ENCODE measurements around the gene CREM. TPM values are rescaled to one million over a fixed set of nuclear protein-coding genes. Genes with fewer than 3 reads are reported as not detected.
A peak's percentile ranks its signal among the peaks of the same experiment; 100 is the strongest.

CREM gene
- total RNA-seq, 1 experiment from 2014 or later, result 96.8 TPM

DNA sequence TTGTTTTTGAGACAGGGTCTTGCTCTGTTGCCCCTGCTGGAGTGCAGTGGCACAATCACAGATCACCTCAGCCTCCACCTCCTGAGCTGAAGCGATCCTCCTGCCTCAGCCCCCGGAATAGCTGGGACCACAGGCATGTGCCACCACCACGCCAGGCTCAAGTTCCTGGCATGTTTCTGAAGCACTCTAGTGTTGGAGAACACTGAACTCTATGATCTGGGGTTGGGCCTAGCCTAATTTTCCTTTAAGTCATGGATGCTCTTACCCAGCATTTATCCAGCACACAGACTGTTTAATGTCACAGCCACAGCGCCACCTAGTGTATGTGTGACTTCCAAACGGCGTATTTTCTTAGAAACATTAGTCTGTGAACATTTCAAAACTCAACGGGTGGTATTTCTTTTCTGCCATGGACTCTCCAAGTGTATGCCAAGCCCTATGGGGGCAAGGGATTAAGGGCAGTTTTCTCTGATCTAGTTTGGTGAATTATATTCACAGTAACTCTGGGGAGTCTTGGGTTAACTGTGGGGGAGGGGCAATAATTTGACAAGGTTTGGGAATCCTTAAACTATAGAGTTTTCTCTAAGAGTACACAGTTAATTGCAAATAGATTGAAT, 91.8 kb downstream of the CREM start:
- peak; percentile 71 for DNase-seq (ENCODE audit: low read depth)

DNA sequence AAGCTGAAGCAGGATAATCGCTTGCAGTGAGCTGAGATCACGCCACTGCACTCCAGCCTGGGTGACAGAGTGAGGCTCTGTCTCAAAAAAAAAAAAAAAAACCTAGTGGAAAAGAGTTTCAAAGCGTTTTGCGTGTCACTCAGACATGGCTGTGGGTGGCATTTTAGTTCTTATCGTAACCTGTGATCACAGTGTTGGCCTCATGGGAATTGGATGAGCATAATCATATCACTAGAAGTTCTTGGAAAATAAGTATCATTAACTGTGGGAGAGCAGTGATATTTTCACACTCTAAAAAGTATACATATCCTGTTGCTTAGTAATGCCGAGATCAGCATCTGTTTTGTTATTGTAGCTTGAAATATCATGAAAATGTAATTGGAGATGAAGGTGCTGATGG, 92.6 kb downstream of the CREM start:
- no peak for DNase-seq (ENCODE audit: low read depth)

DNA sequence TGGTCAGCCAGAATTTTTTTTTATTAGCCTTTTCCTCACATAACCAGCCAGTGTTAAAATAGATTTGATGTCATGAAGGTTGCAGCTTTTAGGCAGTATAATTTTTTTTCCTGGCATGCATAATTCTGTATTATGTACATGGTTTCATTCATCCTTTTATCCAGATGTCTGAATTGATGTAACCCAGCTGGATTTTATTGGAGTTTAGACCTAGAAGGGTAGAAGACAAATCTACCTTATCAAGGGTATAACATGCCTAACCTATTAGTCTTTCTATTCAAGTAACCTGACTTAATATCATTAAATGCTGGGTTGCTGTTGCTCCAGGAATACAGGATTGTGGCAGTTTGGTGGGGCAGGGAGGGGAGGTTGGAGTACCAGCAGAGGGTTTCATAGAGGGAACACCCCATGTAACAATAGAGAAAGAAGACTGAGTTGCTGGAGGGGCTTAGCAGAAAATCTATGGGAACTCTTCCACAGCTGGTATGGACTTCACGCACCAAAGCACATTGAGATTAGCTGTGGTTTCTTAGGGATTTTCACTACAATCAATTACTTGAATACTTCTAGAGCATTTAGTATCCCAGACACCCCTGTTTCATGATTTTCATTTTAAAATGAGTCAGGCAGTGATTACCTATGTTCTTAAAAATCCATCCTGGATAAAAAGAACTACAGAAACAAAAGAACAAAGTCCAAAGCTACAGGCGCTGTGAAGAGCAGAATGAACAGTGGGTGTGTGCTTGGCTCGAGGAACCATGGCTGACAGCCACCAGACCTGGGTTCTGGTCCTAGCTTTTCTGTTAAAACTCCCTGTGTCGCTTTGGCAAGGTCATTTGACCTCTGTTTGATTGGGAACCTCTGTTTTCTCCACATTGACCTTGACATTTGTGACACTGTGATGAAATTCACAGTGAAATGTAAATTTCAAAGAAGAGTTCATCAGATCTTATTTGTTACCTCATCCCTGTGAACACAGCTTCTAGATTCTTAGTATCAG, 93.5 kb downstream of the CREM start:
- no peak for DNase-seq (ENCODE audit: low read depth)

DNA sequence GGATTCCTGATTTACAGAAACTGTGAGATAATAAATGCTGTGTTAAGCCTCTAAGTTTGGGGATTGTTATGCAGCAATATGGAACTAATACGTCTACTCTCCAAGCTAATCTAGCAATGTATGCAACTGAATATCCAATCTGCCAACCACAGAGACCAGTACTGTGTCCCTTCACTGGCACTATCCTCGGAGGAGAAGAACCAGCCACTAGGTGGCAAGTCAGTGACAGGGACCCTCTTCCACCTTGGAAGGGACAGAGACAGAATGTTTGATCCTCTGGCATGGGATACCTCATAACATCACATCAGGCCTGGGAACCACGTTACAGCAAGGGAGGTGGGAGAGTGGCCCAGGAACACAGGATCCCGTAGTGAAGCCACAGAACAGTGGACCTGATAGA, 96.4 kb downstream of the CREM start:
- no peak for DNase-seq (ENCODE audit: low read depth)

DNA sequence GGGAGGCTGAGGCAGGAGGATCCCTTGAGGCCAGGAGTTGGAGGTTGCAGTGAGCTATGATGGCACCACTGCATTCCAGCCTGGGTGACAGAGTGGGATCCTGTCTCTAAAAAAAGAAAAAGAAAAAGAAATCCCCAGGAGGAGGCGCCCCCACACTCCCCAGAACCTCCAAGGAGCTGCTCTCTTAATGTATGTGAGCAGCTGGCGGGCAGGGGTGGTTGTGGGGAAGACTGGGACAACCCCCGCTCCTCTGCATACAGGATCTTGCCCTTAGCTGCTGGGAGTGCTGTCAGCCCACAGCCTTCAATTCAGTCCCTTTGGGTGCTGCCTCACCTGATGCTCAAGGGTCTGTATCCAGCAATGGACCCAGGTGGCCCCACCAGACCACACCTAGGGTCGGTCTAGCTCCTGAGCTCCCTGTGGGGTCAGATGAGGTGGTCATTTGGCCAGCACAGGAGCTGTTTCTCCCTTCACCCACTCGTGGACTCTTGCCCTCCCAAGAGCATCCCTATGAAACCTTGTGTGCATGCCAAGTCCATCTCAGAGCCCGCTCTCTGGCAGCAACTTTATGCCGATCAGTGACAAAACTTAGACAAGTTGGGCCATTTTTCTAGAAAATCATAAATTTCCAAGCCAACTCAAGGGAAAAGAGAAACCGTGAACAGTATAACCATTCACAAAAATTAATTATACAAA, 97.5 kb downstream of the CREM start:
- no peak for DNase-seq (ENCODE audit: low read depth)

DNA sequence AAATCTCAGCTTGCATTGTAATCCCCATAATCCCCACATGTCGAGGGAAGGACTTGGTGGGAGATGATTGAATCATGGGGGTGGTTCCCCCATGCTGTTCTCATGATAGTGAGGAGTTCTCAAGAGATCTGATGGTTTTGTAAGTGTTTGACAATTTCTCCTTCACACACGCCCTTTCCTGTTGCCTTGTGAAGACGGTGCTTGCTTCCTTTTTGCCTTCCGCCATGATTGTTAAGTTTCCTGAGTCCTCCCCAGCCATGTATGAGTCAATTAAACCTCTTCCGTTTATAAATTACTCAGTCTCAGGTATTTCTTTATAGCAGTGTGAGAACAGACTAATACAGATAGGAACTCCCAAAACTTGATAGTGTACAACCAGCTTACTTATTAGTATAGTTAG, 98.6 kb downstream of the CREM start:
- DNase-seq (ENCODE audit: low read depth), result peak; percentile 76

DNA sequence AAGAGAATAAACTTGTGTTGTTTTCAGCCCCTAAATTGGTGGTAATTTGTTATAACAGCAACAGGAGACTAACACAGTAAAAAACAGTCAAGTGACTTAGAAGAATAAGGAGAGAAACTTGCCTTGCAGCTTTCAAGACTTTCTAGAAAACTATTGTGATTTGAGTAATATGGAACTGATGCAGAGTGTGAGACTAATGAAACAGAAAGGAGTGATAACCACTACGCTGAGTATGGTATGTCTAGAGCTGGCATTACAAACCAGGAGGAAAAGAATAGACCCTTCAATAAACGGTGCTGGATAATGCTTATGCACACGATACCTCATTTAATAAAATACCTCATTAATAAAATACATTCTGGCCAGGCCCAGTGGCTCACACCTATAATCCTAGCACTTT, 99.9 kb downstream of the CREM start:
- no peak for DNase-seq (ENCODE audit: low read depth)

DNA sequence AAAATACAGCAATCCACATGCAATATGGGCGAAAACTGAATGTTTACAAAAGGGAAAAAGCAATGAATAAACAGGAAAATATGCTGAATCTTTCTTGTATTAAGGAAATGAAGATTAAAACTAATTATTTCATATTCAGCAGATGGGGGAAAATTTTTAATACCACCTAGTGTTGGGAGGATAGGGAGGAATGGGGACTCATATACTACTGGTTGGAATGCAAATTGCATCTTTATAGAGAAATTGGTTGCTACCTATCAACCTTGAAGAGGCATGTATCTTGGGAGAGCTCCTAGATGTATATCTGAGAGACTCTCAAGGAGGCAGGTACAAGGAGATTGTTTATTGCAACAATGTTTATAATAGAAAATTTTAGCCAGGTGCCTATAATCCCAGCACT, 101.4 kb downstream of the CREM start:
- no peak for DNase-seq (ENCODE audit: low read depth)

DNA sequence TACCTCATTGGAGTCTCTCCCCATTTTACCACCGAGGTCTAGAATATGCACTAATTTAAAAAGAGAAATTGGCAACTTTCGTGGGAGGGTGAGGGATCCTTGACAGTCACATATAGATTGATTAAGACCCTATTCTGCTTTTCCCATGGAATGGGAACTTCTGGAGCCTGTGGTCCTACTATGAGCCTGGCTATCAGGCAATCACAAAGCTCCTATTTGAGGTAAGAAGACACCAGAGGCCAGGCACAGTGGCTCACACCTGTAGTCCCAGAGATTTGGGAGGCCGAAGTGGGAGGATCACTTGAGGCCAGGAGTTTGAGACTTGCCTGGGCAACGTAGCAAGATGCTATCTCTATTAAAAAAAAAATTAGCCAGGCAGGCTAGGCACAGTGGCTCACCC, 105.0 kb downstream of the CREM start:
- no peak for DNase-seq (ENCODE audit: low read depth)

DNA sequence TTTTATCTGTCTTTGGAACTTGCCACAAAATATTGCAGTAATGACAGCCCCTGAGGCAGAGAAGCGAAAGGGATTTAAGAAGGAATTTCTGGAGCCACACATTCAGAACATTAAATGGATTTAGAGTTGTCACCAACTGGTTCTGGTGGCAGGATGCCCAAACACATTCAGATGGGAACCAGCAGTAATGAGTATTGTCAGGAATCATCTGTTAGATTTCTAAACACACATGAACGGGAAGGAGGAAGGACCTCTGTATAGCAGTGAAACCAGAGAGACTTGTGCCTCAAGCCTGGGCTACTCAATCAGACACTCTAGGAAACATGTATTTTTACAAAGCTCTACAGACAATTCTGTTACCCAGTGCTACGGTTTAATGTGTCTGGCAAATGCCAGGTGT, 105.9 kb downstream of the CREM start:
- no peak for DNase-seq (ENCODE audit: low read depth)

DNA sequence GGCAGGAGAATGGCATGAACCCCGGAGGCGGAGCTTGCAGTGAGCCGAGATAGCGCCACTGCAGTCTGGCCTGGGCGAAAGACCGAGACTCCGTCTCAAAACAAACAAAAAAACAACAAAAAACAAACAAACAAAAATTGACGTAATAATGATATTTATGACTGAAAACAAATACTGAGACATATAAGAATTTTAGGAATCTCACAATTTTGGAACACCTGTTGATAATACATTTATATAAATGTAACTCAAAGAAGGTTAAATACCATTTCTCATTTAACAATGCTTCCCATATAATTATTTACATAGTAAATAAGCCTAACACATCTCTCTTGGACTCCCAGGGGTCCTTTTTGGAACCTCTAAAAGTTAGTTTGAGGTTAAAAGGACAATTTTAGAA, 107.4 kb downstream of the CREM start:
- DNase-seq (ENCODE audit: low read depth), result no peak

DNA sequence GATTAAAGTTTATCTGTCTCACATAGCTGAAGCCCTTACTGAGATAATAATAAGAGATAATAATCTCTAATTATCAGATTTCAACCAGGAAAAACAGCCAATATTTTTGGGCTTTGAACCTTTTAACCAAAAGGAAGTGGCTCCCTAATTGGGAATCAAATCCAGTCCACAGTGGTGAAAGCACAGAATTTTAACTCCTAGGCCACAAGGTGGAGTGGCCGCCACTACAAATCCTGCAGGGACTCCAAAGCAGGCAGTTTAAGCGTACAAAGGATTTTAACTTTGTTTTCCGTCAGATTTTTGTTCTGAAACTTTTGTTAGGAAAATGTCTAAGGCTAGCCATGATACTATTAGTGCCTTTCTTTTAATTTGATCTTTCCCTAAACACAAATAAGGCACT, 110.1 kb downstream of the CREM start:
- DNase-seq (ENCODE audit: low read depth), result peak; percentile 32

DNA sequence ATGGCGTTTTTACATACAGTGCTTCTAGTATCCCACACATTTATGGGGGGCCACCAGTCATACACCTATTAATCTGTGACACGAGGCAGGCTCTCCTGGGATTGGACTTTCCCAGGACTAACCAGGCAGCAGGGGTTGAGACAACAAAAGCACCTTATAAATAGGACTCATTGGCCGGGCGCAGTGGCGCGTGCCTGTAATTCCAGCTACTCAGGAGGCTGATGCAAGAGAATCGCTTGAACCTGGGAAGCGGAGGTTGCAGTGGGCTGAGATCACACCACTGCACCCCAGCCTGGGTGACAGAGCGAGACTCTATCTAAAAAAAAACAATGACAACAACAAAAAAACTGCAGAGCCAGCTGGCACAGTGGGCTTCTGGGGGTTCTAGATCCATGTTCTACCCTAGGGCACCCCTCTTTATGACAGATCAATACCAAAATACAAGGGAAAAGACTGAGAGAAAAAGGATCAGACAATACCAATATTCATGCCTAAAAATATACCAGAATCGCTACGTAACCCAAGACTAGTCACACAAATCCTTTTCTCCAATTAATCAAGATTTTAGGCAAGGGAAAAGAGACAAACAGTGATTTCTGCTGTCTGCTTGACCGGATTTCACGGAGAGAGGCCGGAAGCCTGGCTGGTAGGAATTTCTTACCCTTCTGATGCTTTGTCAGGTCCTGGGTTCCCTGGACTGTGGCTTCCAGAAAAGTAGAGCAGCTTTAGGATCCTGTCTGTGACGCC, 111.3 kb downstream of the CREM start:
- no peak for DNase-seq (ENCODE audit: low read depth)

DNA sequence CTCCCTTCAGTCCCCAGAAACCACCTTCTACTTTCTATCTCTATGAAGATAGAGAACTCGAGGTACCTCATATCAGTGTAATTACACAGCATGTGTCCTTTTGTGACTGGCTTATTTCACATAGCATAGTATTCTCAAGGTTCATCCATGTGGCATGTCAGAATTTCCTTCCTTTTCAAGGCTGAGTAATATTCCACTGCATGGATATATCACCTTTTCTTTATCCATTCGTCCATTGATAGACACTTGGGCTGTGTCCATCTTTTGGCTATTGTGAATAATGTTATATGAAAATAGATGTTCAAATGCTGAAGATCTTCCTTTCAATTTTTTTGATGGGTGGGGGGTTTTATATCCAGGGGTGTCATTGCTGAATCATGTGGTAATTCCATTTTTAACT, 117.9 kb downstream of the CREM start:
- no peak for DNase-seq (ENCODE audit: low read depth)

DNA sequence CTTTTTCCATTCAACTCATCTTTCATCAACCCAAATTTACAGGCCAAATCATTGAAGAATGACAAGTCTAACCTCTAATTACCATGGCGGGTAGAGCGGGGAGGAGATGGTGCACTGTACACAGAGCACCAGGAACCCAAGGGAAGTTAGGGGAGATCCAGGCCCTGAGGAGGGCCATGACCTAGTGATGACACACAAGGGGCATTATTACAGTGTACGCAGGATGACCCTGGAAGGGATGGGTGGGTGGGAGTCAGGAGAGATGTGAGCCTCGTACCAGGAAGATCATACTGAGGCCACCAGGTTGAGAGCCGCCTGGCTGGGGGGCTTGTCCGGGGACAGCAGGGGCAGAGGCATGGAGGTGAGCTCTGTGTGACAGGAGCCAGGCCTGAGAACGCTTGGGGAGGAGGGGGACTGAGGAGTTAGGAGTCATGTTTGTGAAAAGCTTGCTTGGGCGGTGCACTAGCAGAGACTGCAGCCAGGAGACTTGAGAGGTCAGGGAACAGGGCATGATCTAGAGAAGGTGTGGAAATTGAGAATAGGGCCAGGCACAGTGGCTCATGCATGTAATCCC, 120.2 kb downstream of the CREM start:
- DNase-seq (ENCODE audit: low read depth), result no peak

DNA sequence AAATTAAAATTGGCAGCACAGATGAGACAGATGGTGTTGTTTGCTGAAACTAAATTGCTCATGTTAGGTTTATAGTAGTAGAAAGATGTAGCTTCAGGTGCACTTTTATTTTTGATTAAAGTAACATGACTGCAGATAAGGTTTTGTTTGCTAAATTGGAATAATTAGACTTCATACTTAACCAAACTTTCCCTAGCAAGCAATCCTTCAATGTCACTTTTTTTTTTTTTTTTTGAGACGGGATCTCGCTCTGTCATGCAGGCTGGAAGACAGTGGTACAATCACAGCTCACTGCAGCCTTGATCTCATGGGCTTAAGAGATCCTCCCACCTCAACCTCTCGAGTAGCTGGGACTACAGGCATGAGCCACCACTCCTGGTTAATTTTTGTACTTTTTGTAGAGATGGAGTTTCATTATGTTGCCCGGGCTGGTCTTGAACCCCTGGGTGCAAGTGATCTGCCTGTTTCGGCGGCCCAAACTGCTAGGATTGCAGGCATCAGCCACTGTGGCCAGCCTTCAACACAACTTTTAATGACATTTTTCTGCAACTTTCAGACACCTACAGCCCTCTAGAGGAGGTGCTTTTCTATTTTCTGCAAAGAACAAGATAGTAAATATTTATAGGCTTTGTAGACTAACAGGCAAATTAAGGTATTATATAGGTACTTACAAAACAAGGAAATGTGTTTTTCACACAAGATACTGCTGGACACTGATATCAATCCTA, 124.9 kb downstream of the CREM start:
- no peak for DNase-seq (ENCODE audit: low read depth)

DNA sequence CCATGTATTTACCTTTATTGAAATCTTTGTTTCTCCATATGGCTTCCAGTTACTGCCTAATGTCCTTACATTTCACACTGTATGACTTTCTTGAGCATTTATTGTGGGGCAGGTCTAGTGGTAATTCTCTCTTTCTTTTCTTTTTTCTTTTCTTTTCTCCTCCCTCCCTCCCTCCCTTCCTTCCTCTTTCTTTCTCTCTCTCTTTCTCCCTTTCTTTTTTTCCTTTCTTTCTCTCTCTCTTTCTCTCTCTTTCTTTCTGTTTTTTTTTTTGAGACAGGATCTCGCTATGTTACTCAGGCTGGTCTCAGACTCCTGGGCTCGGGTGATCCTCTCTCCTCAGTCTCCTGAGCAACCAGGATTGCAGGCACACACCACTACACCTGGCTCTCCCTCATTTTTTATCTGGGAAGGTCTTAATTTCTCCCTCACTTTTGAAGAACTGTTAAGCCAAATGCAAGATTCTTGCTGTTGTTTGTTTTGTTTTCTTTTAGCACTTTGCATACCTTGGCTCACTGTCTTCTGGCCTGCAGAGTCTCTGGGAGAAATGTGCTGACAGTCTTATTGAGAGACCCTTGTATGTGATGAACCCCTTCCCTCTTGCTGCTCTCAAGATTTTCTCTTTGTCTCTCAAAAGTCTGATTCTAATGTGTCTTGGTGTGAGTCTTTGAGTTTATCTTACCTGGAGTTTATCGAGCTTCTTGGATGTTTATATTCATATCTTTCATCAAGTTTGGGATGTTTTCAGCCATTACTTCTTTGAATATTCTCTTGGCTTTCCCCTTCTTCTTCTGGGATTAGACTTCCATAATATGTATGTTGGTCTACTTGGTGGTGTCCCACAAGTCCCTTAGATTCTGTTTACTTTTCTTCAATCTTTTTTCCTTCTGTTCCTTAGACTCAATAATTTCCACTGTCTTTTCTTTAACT, 130.7 kb downstream of the CREM start:
- DNase-seq (ENCODE audit: low read depth), result no peak

DNA sequence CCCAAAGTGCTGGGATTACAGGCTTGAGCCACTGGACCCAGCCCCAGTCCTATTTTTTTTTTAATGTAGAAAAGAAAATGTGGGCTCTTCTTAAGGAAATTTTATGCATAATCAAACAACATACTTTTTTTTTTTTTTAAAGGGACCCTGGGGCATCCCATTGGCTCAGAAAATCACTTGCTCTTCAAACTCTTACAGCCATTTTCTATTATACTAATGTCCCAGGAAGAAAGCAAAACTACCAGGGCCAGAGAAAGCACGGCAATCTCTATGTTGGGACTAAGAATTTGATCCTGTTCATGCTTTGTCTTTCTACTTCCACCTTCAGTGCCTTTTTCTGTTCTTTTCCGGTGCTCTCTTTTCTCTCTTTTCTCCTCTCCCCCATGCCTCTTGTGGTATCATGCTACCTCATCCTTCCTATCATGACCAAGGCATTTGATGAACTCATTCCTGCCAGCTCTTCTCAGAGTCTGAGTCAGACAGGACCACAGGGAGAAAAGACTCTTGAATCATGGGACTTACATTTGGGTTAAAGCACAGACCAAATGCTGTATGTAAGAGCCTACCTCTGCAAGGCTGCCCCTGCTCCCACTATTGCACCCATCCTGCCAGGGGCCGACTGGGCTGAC, 133.2 kb downstream of the CREM start:
- DNase-seq (ENCODE audit: low read depth), result peak; percentile 93

DNA sequence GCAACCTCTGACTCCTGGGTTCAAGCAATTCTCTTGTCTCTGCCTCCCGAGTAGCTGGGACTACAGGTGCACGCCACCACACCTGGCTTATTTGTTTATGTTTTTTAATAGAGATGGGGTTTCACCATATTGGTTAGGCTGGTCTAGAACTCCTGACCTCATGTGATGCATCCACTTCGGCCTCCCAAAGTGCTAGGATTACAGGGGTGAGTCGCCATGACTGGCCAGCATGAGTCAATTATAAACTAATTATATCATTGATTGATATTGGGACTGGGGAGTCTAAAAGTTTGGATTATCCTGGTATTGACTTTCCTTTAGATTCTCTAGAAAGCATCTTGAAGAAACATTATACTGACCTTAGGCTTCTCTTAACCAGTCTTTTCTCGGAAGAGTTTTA, 135.8 kb downstream of the CREM start:
- DNase-seq (ENCODE audit: low read depth), result no peak

Data from HT1080 (cell line).